MM.1S (cell line): Measurements from ENCODE around the gene NEDD4L.

Source experiments
- DNase-seq: peaks from one replicate; pipeline ENCODE4 v3.0.0-alpha.2; 2015
- H2AFZ ChIP-seq: fragments of 300-600 bp; sonication (generic); 2 replicates; pipeline ENCODE4 v1.6.0; 2016; ENCODE audit warnings: antibody characterized with exemption, low read length
- H3F3A ChIP-seq: fragments of 300-600 bp; sonication (generic); 2 replicates; pipeline ENCODE4 v1.6.1; 2016; ENCODE audit warnings: mild to moderate bottlenecking, antibody characterized with exemption, low read length, moderate library complexity, mixed read lengths; ENCODE audit not compliant: insufficient read depth
- H3K27ac ChIP-seq: fragments of 300-600 bp; sonication (generic); 2 replicates; pipeline ENCODE4 v1.5.1; 2016; ENCODE audit warnings: mild to moderate bottlenecking, low read length
- H3K27me3 ChIP-seq: fragments of 300-600 bp; sonication (generic); replicated peaks from 2 replicates; pipeline ENCODE4 v1.6.0; 2016; ENCODE audit warnings: low read length; ENCODE audit not compliant: insufficient read depth
- H3K36me3 ChIP-seq: fragments of 300-600 bp; sonication (generic); replicated peaks from 2 replicates; pipeline ENCODE4 v1.6.1; 2016; ENCODE audit warnings: mild to moderate bottlenecking, low read length, mixed read lengths; ENCODE audit not compliant: insufficient read depth
- H3K4me1 ChIP-seq: fragments of 300-600 bp; sonication (generic); 2 replicates; pipeline ENCODE4 v1.6.1; 2016; ENCODE audit warnings: low read length, mixed read lengths
- H3K4me2 ChIP-seq: fragments of 300-600 bp; sonication (generic); 2 replicates; pipeline ENCODE4 v1.6.0; 2016; ENCODE audit warnings: low read depth, low read length
- H3K4me3 ChIP-seq: fragments of 300-600 bp; sonication (generic); 2 replicates; pipeline ENCODE4 v1.5.1; 2016; ENCODE audit warnings: low read length, mixed read lengths
- H3K79me2 ChIP-seq: fragments of 300-600 bp; sonication (generic); 2 replicates; pipeline ENCODE4 v1.6.1; 2016; ENCODE audit warnings: mixed run types, low read length, mixed read lengths
- H3K9ac ChIP-seq: fragments of 300-600 bp; sonication (generic); 2 replicates; pipeline ENCODE4 v1.6.1; 2016; ENCODE audit warnings: low read length, mixed read lengths
- H3K9me2 ChIP-seq: fragments of 300-600 bp; sonication (generic); replicated peaks from 2 replicates; pipeline ENCODE4 v1.6.1; 2016; ENCODE audit warnings: mild to moderate bottlenecking, low read length, mixed read lengths; ENCODE audit not compliant: insufficient read depth
- H3K9me3 ChIP-seq: fragments of 300-600 bp; sonication (generic); replicated peaks from 2 replicates; pipeline ENCODE4 v1.6.1; 2016; ENCODE audit warnings: mild to moderate bottlenecking, low read length, mixed read lengths; ENCODE audit not compliant: insufficient read depth
- H4K20me1 ChIP-seq: fragments of 300-600 bp; sonication (generic); 2 replicates; pipeline ENCODE4 v1.6.1; 2016; ENCODE audit warnings: mild to moderate bottlenecking, low read length, moderate library complexity, mixed read lengths; ENCODE audit not compliant: insufficient read depth
- EZH2 ChIP-seq: fragments of 300-600 bp; sonication (generic); optimal IDR thresholded peaks from 2 replicates; pipeline ENCODE3; 2017; ENCODE audit warnings: low read depth, mild to moderate bottlenecking, antibody characterized with exemption, low read length, mixed read lengths
- EZH2phosphoT487 ChIP-seq: fragments of 300-600 bp; sonication (generic); IDR thresholded peaks from 2 replicates; pipeline ENCODE4 v1.6.1; 2018; ENCODE audit warnings: antibody characterized with exemption, low read length
- TF ChIP-seq, protein P1 (sequence below): fragments of 300-600 bp; sonication (generic); IDR thresholded peaks from 2 replicates; pipeline ENCODE4 v1.5.1; 2016; ENCODE audit warnings: antibody characterized with exemption, low read length, mixed read lengths

The NEDD4L gene

DNA sequence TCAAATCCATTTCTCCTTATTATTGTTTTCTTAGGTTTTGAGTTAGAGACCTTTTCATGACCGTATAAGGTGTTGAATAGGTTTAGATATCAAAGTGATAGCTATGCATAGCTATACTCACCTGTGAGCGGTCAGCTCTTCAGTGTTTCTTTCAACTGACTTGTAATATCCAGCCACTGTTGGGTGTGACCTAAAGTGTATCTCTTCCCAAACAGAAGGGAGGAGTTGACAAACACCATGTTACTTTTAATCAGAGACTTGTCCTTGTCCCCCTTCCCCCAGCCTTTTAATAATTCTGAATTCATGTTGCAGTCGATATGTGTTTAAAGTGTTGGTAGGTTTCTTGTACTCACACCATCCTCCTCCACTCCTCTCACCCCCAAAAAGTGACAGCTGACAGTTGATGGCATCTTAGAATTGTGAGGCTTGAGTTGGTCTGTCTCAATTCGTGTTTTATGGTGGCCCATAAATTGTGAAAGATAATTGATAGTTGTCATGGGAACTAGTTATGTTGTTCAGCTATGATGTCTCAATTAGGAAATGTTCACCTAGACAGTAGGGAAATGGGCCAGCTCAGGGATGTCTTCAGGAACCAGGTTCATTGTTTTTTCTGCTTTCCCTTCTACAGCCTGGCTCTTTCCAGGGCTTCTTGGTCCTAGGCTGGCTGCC, 12.0 kb downstream of the NEDD4L start:
- H3K9me2 ChIP-seq = no peaks in the 10 kb centered on the region
- H3K4me2 ChIP-seq = no peak overlapping the region
- DNase-seq = no peak
- no peak overlapping the region for H2AFZ ChIP-seq
- H3K9me3 ChIP-seq = no peaks in the 10 kb centered on the region
- H4K20me1 ChIP-seq = no peaks in the 10 kb centered on the region
- no peaks in the 10 kb centered on the region for H3K36me3 ChIP-seq
- H3K27ac ChIP-seq = no peak overlapping the region
- 0 out of 2 replicates have a peak, but pooled peaks cover 4% of the 10 kb centered on the region for H3K79me2 ChIP-seq
- no peak overlapping the region for H3K4me3 ChIP-seq
- no peak overlapping the region for H3K9ac ChIP-seq
- TF ChIP-seq EZH2phosphoT487 (no peak), EZH2 (no peak)
- TF ChIP-seq, protein P1, sequence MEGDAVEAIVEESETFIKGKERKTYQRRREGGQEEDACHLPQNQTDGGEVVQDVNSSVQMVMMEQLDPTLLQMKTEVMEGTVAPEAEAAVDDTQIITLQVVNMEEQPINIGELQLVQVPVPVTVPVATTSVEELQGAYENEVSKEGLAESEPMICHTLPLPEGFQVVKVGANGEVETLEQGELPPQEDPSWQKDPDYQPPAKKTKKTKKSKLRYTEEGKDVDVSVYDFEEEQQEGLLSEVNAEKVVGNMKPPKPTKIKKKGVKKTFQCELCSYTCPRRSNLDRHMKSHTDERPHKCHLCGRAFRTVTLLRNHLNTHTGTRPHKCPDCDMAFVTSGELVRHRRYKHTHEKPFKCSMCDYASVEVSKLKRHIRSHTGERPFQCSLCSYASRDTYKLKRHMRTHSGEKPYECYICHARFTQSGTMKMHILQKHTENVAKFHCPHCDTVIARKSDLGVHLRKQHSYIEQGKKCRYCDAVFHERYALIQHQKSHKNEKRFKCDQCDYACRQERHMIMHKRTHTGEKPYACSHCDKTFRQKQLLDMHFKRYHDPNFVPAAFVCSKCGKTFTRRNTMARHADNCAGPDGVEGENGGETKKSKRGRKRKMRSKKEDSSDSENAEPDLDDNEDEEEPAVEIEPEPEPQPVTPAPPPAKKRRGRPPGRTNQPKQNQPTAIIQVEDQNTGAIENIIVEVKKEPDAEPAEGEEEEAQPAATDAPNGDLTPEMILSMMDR = no peak
- peaks cover 23% of the 10 kb centered on the region for H3K4me1 ChIP-seq
- H3F3A ChIP-seq = peaks cover 8% of the 10 kb centered on the region; the same call in 1 of the 2 replicates
- no peaks in the 10 kb centered on the region for H3K27me3 ChIP-seq

DNA sequence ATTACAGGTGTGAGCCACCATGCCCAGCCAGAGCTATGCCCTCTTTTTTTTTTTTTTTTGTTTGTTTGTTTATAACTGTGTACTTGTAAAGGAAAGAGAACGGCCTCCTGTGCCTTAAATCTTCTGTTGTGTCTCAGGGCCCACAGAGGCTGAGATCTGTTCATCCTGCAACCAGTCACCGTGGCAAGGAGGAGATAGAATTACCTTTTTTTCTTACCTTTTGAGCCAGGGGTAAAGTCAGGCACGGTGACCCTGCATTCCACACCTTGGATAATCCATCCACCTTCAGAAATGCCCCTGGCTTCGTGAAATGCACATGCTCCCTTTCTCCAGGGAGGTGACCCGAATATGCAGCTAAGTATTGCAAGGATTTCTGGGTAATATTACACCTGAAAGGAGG, 12.8 kb downstream of the NEDD4L start:
- H3K4me1 ChIP-seq = peaks cover 20% of the 10 kb centered on the region
- H3K36me3 ChIP-seq = no peaks in the 10 kb centered on the region
- no peak overlapping the region for H2AFZ ChIP-seq
- no peaks in the 10 kb centered on the region for H3K9me2 ChIP-seq
- H3K9ac ChIP-seq = no peak overlapping the region
- H3K27me3 ChIP-seq = no peaks in the 10 kb centered on the region
- peaks cover 8% of the 10 kb centered on the region; the same call in 1 of the 2 replicates for H3F3A ChIP-seq
- no peak overlapping the region for H3K4me3 ChIP-seq
- H4K20me1 ChIP-seq = no peaks in the 10 kb centered on the region
- no peaks in the 10 kb centered on the region for H3K9me3 ChIP-seq
- 0 out of 2 replicates have a peak, but pooled peaks cover 3% of the 10 kb centered on the region for H3K79me2 ChIP-seq
- no peak for DNase-seq
- H3K4me2 ChIP-seq = no peak overlapping the region
- no peak for TF ChIP-seq EZH2phosphoT487
- TF ChIP-seq, protein P1 = no peak
- no peak for TF ChIP-seq EZH2
- H3K27ac ChIP-seq = no peak overlapping the region

DNA sequence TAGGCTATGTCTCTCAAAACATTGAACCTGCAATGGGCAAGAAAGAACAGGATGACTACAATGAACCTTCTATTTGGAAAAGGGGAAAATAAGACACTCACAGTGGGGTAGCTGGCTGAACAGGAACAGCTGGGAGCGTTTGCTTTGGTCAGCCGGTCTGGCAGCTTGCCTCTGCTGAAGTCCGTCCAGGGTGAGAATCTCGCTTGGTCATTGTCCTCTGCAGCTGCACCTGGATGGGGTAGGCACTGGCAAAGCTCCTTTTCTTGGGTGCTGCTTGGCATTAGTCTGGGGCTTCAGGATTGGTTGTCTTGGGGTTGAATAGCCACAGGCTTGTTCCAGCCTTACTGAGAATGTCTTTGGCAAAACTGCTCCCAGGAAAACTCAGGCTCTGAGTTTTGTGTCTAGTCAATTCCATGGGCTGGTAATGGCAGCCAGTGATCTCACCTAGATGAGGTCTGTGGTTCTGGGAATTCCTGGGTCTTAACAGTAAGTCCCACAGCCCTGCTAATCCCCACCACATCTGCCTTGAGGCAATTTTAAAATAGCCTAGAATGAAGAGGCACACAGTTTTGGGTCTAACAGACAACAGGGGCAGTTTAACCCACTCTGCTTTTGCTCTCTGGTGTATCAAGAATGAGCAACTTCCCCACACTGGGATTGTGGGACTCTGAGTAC, 13.4 kb downstream of the NEDD4L start:
- H3K4me2 ChIP-seq = no peak overlapping the region
- H4K20me1 ChIP-seq = no peaks in the 10 kb centered on the region
- no peaks in the 10 kb centered on the region for H3K9me3 ChIP-seq
- H3K27me3 ChIP-seq = no peaks in the 10 kb centered on the region
- H2AFZ ChIP-seq = no peak overlapping the region
- peaks cover 17% of the 10 kb centered on the region for H3K4me1 ChIP-seq
- H3K9ac ChIP-seq = no peak overlapping the region
- no peak for DNase-seq
- no peak overlapping the region for H3K4me3 ChIP-seq
- no peak overlapping the region for H3K27ac ChIP-seq
- H3F3A ChIP-seq = peaks cover 8% of the 10 kb centered on the region; the same call in 1 of the 2 replicates
- no peaks in the 10 kb centered on the region for H3K36me3 ChIP-seq
- H3K79me2 ChIP-seq = 0 out of 2 replicates have a peak, but pooled peaks cover 3% of the 10 kb centered on the region
- TF ChIP-seq EZH2phosphoT487 (no peak), EZH2 (no peak)
- TF ChIP-seq, protein P1 = no peak
- no peaks in the 10 kb centered on the region for H3K9me2 ChIP-seq
